Measurements from ENCODE around the gene HSD17B4.
"Not testable (repeated sequence)": the region's sequence is repeated elsewhere in the genome, so short reads cannot be mapped to it uniquely, and the experiment has no call there.

HSD17B4 gene

GRCh38 chr5:119452373-119453039, at the start of gene HSD17B4:
Gene HSD17B4, plus strand, starts transcription at chr5:119452497. Its CDS starts 79 bp downstream, at chr5:119452576.
- peak; percentile 63 for TF ChIP-seq POLR2A (IDR thresholded peaks at IDR 0.05; ENCODE audit: low read depth, low read length)
- FAIRE-seq = peak; percentile 38
- DNase-seq (ENCODE audit: insufficient read length, low spot score) = peak; percentile 73

GRCh38 chr5:119402555-119402954, 49.7 kb upstream of the HSD17B4 start:
- DNase-seq (ENCODE audit: insufficient read length, low spot score) (no peak), FAIRE-seq (no peak)
- TF ChIP-seq POLR2A (IDR thresholded peaks at IDR 0.05; ENCODE audit: low read depth, low read length) = no peak

DNA sequence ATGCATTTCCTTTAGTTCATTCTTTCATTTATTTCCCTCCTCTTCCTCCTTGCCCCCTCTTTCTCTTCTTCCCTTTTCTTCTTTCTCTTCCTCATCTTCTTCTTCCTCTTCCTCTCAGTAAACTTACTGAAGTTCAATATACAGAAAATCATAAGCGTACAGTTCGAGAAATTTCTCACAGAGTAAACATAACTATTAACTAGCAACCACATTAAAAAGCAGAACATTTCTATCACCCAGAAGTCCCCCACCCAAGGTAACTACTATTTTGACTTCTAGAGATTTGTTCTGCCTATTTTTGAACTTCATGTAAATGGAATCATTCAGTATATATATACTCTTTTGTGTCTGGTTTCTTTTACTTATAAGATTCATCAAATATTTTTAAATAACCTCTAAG, 48.3 kb upstream of the HSD17B4 start:
- TF ChIP-seq POLR2A (IDR thresholded peaks at IDR 0.05; ENCODE audit: low read depth, low read length) = no peak
- no peak for DNase-seq (ENCODE audit: insufficient read length, low spot score)
- no peak for FAIRE-seq

- TF ChIP-seq POLR2A (IDR thresholded peaks at IDR 0.05; ENCODE audit: low read depth, low read length) = no peak
- FAIRE-seq = no peak
- no peak for DNase-seq (ENCODE audit: insufficient read length, low spot score)
Measured at GRCh38 chr5:119405419-119405818, 46.9 kb upstream of the HSD17B4 start.

- DNase-seq (ENCODE audit: insufficient read length, low spot score) = no peak
- TF ChIP-seq POLR2A (IDR thresholded peaks at IDR 0.05; ENCODE audit: low read depth, low read length) = no peak
- FAIRE-seq = no peak
Measured at GRCh38 chr5:119406551-119407110, 45.7 kb upstream of the HSD17B4 start.

DNA sequence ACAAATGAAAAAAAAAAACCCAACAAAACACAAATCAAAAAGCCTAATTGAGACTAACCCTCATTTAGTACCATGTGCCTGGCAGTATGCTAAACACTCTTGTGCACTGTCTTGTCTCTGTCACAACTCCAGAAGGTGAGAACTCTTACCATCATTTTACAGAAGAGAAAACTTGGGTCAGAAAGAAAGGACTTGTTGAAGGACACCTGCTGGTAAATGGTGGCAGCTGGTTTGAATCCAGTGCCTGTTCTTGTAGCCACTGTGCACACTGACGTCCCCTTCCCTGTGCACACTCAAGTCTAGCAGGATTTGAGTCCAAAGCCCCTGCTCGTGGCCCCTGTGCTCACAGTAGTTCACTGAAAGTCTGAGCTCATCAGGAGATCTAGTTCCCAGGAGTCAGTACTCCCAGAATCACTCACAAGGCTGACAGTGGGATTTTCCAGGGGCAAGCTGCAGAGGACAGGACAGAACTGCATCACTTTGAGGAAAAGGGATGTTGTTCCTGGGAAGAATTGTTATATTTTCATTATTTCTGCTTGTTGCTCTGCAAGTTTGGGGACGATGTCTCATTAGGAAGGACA, 43.0 kb upstream of the HSD17B4 start:
- TF ChIP-seq POLR2A (IDR thresholded peaks at IDR 0.05; ENCODE audit: low read depth, low read length) = no peak
- no peak for FAIRE-seq
- DNase-seq (ENCODE audit: insufficient read length, low spot score) = no peak

DNA sequence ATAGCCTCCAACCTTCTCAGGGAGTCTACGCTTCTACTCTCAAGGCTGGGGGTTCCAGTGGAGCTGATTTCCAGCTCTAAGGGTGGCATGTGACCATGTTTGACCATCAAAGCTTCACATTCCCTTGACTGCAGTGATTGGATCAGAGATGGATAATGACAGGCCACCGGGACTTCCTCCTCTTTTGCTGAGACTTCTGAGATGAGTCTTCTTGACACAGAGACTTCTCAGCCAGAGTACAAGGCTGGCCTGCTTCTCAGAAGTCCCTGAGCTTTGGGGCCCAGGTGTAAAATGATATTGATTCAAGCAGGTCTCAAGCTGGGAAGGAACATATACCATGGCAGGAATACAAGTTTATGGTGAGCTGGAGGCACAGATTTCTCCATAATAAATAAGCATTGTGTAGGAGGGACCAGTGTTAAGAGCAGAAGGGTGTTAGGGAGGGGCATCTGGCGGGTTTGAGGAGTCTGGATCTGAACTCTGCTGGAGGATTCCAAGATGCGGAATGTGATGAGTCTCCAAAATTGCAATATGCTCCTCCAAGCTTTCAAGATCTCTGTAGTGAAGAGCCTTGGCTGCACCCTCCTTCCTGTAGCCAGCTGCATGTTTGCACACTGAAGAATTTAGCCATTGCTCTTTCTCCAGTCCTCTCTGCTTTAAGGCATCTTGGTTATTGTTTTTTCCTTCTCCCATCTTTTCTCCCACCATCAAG, 41.7 kb upstream of the HSD17B4 start:
- no peak for DNase-seq (ENCODE audit: insufficient read length, low spot score)
- FAIRE-seq = no peak
- no peak for TF ChIP-seq POLR2A (IDR thresholded peaks at IDR 0.05; ENCODE audit: low read depth, low read length)

GRCh38 chr5:119411361-119412278, 40.7 kb upstream of the HSD17B4 start:
- DNase-seq (ENCODE audit: insufficient read length, low spot score) (peak; percentile 28), FAIRE-seq (peak; percentile 45)
- TF ChIP-seq POLR2A (IDR thresholded peaks at IDR 0.05; ENCODE audit: low read depth, low read length) = no peak

DNA sequence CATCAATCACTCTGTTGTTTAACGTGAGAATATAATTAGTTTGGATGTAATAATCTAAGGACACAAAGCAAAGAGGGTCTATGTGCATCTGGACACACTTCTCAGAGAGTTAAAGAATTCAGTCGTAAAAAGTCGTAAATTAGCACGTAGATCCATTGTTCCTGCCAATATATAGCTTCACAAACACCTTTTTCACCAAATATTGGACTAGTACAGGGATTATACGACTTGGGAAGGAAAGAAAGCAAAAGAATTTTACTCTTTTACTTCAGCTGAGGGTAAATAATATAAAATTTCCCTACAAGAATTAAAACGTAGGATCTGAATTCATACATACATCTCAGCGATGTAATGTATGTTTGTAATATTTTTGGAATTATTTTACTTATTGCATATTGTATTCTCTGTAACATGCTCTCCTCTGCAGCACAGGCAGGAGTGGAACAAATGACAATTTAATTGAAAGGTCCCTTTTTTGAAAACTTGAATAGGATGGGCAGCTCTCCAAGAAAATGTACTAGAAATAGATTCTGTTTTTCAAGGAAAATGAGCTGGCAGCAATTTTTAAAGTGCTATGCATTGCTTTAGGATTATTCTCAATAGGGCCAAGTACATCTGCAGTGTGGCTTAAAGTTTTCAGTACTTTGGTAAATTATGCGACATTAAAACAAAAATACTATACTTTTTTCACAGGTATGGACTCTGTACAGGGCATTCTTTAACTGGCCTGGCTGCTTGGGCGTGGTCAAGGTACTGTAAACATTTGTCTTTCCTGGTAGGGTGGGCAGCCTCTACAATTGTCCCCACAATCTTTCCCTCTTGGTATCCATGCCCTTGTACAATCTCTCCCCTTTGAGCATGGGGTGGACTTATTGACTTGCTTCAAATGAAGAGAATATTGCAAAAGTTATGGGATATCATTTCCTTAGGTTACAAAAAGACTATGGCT, 39.7 kb upstream of the HSD17B4 start:
- TF ChIP-seq POLR2A (IDR thresholded peaks at IDR 0.05; ENCODE audit: low read depth, low read length) = no peak
- DNase-seq (ENCODE audit: insufficient read length, low spot score) = no peak
- FAIRE-seq = no peak

DNA sequence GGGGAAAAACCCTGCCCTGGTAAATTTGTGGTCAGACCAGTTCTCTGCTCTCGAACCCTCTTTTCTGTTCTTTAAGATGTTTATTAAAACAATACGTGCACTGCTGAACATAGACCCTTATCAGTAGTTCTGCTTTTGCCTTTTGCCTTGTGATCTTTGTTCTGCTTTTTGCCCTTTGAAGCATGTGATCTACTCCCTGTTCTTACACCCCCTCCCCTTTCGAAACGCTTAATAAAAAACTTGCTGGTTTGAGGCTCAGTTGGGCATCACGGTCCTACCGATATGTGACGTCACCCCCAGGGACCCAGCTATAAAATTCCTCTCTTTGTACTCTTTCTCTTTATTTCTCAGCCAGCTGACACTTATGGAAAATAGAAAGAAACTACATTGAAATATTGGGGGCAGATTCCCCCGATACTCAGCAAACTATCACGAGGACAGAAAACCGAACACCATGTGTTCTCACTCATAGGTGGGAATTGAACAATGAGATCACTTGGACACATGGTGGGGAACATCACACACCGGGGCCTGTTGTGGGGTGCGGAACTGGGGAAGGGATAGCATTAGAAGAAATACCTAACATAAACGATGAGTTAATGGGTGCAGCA, 38.1 kb upstream of the HSD17B4 start:
- FAIRE-seq = not testable (repeated sequence)

DNA sequence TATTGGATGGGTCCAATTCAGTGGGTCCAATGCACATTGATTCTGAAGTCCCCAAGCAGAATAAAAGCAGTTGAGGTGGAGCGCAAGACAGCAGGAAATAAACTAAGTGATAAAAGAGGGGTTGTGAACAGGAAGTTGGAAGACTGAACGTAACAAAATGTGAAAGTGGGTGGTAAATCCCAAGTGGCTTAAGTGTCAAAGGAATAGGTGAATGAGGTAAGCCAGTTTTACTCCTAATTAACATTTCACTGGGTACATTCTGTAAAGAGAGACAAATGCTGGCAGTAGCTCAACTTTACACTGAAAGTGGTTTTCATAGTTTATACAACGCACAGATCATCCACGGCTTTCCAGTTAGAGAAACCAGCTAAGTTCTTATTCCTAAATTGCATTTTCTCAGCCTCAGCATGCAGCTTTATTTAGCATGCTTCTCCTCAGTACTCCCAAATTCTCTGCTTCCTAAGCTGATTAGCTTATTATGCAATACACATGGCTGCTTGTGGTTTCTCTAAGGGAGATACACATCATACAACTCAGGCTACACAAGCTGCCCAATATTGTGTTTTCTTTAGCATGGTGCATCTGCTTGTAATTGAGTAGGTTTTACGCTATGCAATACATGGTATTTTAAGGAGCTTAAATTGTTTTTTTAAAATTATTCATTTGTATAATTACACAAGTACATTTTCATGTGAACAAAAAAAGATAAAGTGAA, 34.2 kb upstream of the HSD17B4 start:
- FAIRE-seq (no peak), DNase-seq (ENCODE audit: insufficient read length, low spot score) (no peak)
- TF ChIP-seq POLR2A (IDR thresholded peaks at IDR 0.05; ENCODE audit: low read depth, low read length) = no peak

More for the DNA sequence above, 38.1 kb upstream of the HSD17B4 start:
- DNase-seq (ENCODE audit: insufficient read length, low spot score) = not testable (repeated sequence)

All from H54 (cell line).